CD4-positive, alpha-beta T cell (primary cell): ENCODE results near the gene MIAT. TPM values are rescaled to one million over a fixed set of nuclear protein-coding genes. Genes with fewer than 3 reads are reported as not detected.

Source experiments
- ATAC-seq: fragments of 200-7000 bp; cut with Tn5 transposase; one replicate; pipeline ENCODE4 v1.10.0; 2022; ENCODE audit warnings: mild to moderate bottlenecking; ENCODE audit not compliant: poor library complexity
- CTCF ChIA-PET: fragments of 350-600 bp; sonication (Branson Sonifier 250); formaldehyde crosslinking; loops from one replicate; lab custom pipeline; 2021; ENCODE audit warnings: antibody characterized with exemption, inconsistent platforms; lab: Charles Lee
- POLR2A ChIA-PET: fragments of 350-600 bp; sonication (Branson Sonifier 250); formaldehyde crosslinking; loops from one replicate; lab custom pipeline; 2021; ENCODE audit warnings: antibody characterized with exemption, inconsistent platforms; lab: Charles Lee
- DNase-seq, 14 experiments: peaks; one replicate each; pipeline ENCODE4 v3.0.0-alpha.2; 2013 to 2020; ENCODE audit warnings: mixed read lengths in 2 of 14
- H3K27ac ChIP-seq, 2 donors: one replicate each; pipeline versions ENCODE4 v1.5.1 to v1.7.0; 2013; ENCODE audit warnings: low read length in 2 of 2, low read depth in 1 of 2, mild to moderate bottlenecking in 1 of 2
- H3K27me3 ChIP-seq, 2 experiments: 1 replicate in 1 of 2; 2 replicates in 1 of 2; pipeline versions ENCODE4 v1.6.1 to v1.7.0; 2013; ENCODE audit warnings: low read length in 2 of 2, control low read depth in 1 of 2, mild to moderate bottlenecking in 1 of 2, moderate library complexity in 1 of 2; ENCODE audit not compliant: insufficient read depth in 2 of 2, control insufficient read depth in 1 of 2
- H3K36me3 ChIP-seq: one replicate; pipeline ENCODE4 v1.6.1; 2013; ENCODE audit warnings: low read length, control low read depth; ENCODE audit not compliant: insufficient read depth
- H3K4me1 ChIP-seq: one replicate; pipeline ENCODE4 v1.6.1; 2013; ENCODE audit warnings: low read length, control low read depth; ENCODE audit not compliant: insufficient read depth
- H3K4me3 ChIP-seq: one replicate; pipeline ENCODE4 v1.5.1; 2013; ENCODE audit warnings: mild to moderate bottlenecking, low read length, moderate library complexity
- H3K9me3 ChIP-seq, 2 experiments: 1 replicate in 1 of 2; 2 replicates in 1 of 2; pipeline versions ENCODE4 v1.6.1 to v1.7.0; 2013; ENCODE audit warnings: low read length in 2 of 2, mild to moderate bottlenecking in 2 of 2, control low read depth in 1 of 2, moderate library complexity in 1 of 2; ENCODE audit not compliant: control insufficient read depth in 1 of 2, insufficient read depth in 1 of 2
- H3K27ac Mint-ChIP-seq: one replicate; pipeline ENCODE4 v1.8.0; 2020; ENCODE audit warnings: mixed read lengths
- H3K27me3 Mint-ChIP-seq: one replicate; pipeline ENCODE4 v1.8.0; 2021; ENCODE audit warnings: mixed read lengths
- H3K36me3 Mint-ChIP-seq: one replicate; pipeline ENCODE4 v1.8.0; 2021; ENCODE audit warnings: low read depth, mixed read lengths
- H3K4me1 Mint-ChIP-seq: one replicate; pipeline ENCODE4 v1.8.0; 2021; ENCODE audit warnings: low read depth, mixed read lengths
- H3K4me3 Mint-ChIP-seq: one replicate; pipeline ENCODE4 v1.8.0; 2020; ENCODE audit warnings: mild to moderate bottlenecking, mixed read lengths
- H3K9me3 Mint-ChIP-seq: one replicate; pipeline ENCODE4 v1.8.0; 2020; ENCODE audit warnings: mixed read lengths
- intact Hi-C, 2 experiments: fragments of 100-400 bp; cut with DNase I in 1 of 2; cut with micrococcal nuclease in 1 of 2; formaldehyde crosslinking; loops; one replicate each; pipeline versions ENCODE4 v1.15.1 to v1.9.0; 2023 to 2025; cut with DNase I, micrococcal nuclease
- total RNA-seq, 174 experiments: library from RNA in 2 of 174; stranded (reverse) in 2 of 174; gene quantifications; one replicate each; pipeline ENCODE4 v1.2.3 and lab custom pipeline; 2021 to 2026
- TF ChIP-seq, protein P1 (sequence below): fragments of 200-600 bp; IDR thresholded peaks from one replicate; pipeline ENCODE4 v1.8.0; 2022; ENCODE audit warnings: antibody characterized with exemption, mild to moderate bottlenecking

The MIAT gene
- total RNA-seq, 2 experiments from 2014 or later = 26.8 to 27.2 TPM

DNA sequence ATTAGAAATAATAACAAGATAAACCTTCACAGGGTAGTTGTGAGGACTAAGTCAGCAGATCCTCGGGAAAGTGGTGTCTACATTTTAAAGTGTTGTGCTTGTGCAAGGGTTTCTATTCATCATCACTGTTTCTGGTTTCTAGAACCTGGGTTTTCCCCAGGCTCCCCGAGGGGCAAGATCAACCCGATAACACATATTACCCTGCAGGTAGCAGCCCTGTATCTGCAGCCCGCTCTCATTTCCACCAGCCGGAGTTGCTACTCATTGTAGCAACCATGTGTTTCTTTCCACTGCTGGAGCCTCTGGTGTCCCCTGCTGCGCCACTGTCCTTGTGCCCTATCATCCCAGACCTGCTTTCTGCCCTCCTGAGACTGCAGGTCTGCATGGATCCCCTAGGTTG is 67.0 kb downstream of the MIAT start:
- H3K27ac ChIP-seq = no peak overlapping the region

DNA sequence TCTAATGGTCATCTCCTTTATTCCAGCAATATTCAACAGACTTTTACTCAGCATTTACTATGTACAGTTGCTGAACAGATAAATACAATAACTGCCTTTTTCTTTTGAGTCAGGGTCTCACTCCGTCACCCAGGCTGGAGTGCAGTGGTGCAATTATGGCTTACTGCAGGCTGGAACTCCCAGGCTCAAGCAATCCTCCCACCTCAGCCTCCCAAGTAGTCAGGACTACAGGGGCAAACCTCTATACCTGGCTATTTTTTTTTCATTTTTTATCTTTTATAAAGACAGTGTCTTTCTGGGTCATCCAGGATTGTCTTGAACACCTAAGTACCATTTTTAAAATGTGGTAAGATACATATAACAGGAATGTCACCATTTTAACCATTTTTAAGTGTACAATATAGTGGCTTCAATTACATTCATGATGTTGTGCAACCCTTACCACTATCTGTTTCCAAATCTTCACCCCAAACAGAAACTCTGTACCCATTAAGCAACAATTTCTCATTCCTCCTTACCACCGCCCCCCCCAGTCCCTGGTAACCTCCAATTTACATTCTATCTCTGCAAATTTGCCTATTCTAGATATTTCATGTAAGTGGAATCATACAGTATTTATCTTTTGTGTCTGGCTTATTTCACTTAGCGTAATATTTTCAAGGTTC is 67.8 kb downstream of the MIAT start:
- H3K36me3 ChIP-seq = peaks cover 55% of the 10 kb centered on the region
- H3K27ac ChIP-seq = no peak overlapping the region
- POLR2A ChIA-PET = no interaction called here
- CTCF ChIA-PET = no interaction called here
- H3K27ac Mint-ChIP-seq = no peak overlapping the region
- H3K9me3 ChIP-seq = no peaks in the 10 kb centered on the region
- TF ChIP-seq, protein P1, sequence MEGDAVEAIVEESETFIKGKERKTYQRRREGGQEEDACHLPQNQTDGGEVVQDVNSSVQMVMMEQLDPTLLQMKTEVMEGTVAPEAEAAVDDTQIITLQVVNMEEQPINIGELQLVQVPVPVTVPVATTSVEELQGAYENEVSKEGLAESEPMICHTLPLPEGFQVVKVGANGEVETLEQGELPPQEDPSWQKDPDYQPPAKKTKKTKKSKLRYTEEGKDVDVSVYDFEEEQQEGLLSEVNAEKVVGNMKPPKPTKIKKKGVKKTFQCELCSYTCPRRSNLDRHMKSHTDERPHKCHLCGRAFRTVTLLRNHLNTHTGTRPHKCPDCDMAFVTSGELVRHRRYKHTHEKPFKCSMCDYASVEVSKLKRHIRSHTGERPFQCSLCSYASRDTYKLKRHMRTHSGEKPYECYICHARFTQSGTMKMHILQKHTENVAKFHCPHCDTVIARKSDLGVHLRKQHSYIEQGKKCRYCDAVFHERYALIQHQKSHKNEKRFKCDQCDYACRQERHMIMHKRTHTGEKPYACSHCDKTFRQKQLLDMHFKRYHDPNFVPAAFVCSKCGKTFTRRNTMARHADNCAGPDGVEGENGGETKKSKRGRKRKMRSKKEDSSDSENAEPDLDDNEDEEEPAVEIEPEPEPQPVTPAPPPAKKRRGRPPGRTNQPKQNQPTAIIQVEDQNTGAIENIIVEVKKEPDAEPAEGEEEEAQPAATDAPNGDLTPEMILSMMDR = no peak
- intact Hi-C loops = no loop called here
- ATAC-seq = no peak
- no peaks in the 10 kb centered on the region for H3K27me3 Mint-ChIP-seq
- H3K27me3 ChIP-seq = no peaks in the 10 kb centered on the region
- H3K4me1 Mint-ChIP-seq = peaks cover 17% of the 10 kb centered on the region
- no peak overlapping the region for H3K4me3 ChIP-seq
- H3K4me1 ChIP-seq = no peaks in the 10 kb centered on the region
- H3K9me3 Mint-ChIP-seq = no peaks in the 10 kb centered on the region
- no peak overlapping the region for H3K4me3 Mint-ChIP-seq
- no peak for DNase-seq
- peaks cover 91% of the 10 kb centered on the region for H3K36me3 Mint-ChIP-seq

More for the DNA sequence above, 67.0 kb downstream of the MIAT start:
- Histone ChIP-seq H3K27me3 (no peaks in the 10 kb centered on the region), H3K4me3 (no peak overlapping the region), H3K36me3 (peaks cover 56% of the 10 kb centered on the region), H3K9me3 (no peaks in the 10 kb centered on the region), H3K4me1 (no peaks in the 10 kb centered on the region)
- Mint-ChIP-seq H3K9me3 (no peaks in the 10 kb centered on the region), H3K4me1 (peaks cover 17% of the 10 kb centered on the region), H3K4me3 (no peak overlapping the region), H3K36me3 (peaks cover 91% of the 10 kb centered on the region), H3K27ac (no peak overlapping the region), H3K27me3 (no peaks in the 10 kb centered on the region)
- ChIA-PET POLR2A (no interaction called here), CTCF (no interaction called here)
- DNase-seq (no peak), ATAC-seq (no peak)
- intact Hi-C loops = no loop called here
- TF ChIP-seq, protein P1 = no peak

Other genes with a start within 250 kb of the MIAT start
- gene ASPHD2, start 228.3 kb upstream of the MIAT start, total RNA-seq = under 1 TPM; 0.70 to 0.85 TPM
- 10 to 100 TPM; 61.6 to 67.0 TPM for gene HPS4, start 173.8 kb upstream of the MIAT start, total RNA-seq
- 10 to 100 TPM; 25.8 to 27.2 TPM for gene SRRD, start 173.7 kb upstream of the MIAT start, total RNA-seq
- gene TFIP11, start 145.1 kb upstream of the MIAT start, total RNA-seq = 100 to 1,000 TPM; 111 TPM
- gene TPST2, start 67.5 kb upstream of the MIAT start, total RNA-seq = 1 to 10 TPM; 7.2 to 7.4 TPM
- gene CRYBB1, start 39.6 kb upstream of the MIAT start, total RNA-seq = not detected
- gene CRYBA4, start 35.6 kb upstream of the MIAT start, total RNA-seq = not detected